HG03571 (cell line): ENCODE data around the gene GABBR1.

ENCODE experiments used
- ATAC-seq: cut with Tn5 transposase; IDR thresholded peaks from one replicate; pipeline ENCODE4 v1.9.1; 2021; ENCODE audit not compliant: unreplicated experiment

The GABBR1 gene

DNA sequence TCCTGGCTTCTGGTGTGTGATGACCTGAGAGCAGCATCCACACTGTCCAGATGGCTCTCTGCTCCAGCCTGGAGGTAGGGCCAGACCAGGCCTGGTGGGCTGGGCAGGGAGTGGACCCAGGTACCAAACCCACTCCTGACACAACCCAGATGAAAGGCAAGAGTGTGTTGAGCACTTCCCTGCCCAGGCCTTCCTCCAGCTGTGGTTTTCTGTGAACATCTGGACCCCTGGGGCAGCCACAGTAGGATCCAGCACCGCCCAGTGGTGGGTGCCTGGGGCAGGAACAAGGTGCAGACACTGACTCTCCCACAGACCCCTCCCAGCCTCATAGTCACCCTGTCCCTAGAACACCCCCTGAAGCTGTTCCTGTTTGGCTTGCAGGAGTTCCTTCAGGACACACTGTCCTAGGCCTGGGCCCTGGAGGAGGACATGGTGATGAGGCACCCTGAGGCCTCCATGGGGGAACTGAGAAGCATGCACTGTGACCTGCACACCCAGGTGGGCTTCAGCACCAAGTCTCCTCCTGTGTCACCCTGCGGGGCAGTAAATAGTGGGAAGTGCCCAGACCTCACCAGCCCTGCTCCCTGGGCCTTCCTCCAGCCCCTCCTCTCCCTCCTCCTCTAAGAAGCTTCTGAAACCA is 102.2 kb downstream of the GABBR1 start:
- no peak for ATAC-seq

DNA sequence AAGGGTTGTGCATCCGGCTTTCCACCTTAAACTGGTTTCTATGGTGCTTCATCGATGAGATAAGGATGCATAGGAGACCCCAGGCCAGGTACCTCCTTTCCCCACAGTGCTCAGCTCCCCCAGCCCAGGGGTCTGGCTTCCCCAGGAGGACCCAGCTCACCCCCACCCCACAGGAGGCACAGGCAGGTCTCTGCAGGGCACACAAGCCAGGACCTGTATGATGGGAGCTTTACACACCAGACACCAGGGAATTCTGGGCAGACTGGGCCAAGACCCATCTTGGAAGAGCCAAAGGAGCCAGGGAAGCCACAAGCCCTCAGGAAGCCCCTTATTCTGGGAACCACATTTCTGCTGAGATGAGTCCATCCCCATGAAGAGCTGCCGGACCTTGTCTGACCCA is 103.0 kb downstream of the GABBR1 start:
- no peak for ATAC-seq

DNA sequence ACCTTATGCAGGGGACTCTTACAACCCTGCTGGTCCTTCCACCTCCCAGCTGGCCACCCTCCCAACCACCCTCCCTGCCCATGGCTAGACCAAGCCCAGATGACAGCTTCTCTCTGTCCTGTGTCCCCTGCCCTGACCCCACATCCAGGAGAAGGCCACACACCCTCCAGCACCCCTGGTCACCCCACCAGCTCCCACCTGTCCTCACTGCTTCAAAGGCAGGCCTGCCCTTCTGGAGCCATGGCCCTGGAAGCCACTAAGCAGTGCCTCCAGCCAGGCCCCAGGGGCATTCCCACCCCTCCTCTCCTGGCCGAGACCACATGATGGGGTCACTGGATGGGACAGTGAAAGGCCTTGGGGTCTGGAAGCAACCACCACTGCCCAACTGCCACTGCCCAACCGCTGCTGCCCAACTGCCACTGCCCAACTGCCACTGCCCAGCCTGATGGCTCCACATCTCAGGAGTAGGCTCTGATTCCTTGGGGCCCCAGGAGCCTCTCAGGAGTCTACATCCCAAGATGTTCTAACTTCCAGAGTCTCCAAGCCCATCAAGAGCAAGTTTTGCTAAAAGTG is 103.9 kb downstream of the GABBR1 start:
- ATAC-seq: no peak

GRCh38 chr6:29528300-29528931 is 104.6 kb downstream of the GABBR1 start:
- no peak for ATAC-seq

- ATAC-seq: no peak
Measured at GRCh38 chr6:29527564-29527963, 105.4 kb downstream of the GABBR1 start.

GRCh38 chr6:29527126-29527525 is 105.9 kb downstream of the GABBR1 start:
- ATAC-seq: no peak

- no peak for ATAC-seq
Measured at GRCh38 chr6:29525311-29525639, 107.7 kb downstream of the GABBR1 start.

GRCh38 chr6:29524444-29525310 is 108.3 kb downstream of the GABBR1 start:
- ATAC-seq: no peak

DNA sequence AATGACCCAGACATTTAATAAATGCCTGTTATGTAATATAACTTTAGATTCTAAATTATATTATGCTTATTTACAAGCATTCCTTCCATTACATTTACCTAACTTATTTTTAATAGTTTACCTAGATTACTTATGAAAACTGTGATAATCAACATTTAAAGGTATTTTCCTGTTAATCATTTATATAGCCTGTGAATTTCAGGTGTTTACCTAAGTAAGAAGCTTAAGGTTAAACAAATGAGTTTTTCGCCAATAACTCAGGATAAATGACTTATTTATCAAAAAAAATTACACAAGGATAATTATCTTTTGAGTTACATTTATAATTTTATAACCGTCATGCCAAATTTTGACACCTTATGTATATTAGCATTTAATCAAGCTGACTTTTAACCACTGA is 108.9 kb downstream of the GABBR1 start:
- no peak for ATAC-seq

GRCh38 chr6:29522227-29522626 is 110.8 kb downstream of the GABBR1 start:
- ATAC-seq: no peak

DNA sequence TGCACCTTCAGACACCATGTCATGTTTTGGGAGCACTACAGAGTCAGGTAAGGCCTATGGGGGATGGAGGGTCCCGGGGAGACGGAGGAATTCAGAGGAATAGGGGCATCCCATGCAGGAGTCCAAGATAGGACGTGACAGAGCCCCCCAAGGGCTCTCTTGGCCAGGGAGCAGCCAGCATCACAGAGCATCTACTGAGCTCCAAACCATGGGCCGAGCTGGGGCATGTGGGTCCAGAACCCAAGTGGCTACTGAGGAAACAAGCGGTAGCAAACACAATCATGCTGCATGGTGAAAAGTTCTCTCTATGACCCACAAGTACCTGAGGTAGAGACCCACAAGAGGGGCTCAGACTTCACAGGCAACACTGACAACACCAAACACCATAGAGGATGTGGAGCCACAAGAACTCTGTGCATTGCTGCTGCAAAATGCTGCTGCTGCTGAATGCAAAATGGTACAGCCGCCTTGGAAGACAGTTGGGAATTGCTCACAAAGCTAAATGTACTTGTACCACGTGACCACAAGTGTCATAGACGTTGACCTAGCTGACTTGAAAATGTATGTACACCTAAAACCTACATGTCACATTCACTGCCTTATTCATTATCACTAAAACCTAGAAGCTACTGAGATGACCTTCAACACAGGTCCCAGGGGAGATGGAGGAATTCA is 111.8 kb downstream of the GABBR1 start:
- no peak for ATAC-seq

DNA sequence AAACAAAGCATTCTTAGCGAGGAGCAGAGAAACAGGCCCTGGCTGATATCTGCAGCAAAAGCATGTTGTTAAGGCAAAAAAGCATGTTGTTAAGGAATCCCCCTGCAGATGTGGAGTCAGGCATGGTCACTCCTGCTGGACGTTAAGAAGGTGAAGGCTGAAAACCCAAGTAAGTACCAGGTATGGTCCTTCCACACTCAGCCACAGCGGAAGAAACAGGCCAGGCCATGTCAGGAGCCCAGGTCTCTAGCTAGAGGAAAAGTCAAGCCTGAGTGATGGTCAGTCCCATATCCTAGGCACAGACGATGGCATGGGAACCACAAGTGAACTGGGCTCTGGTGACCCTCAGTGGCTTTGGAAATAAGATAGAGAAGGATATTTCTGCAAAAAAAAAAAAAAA is 112.8 kb downstream of the GABBR1 start:
- ATAC-seq: no peak

GRCh38 chr6:29519291-29520010 is 113.5 kb downstream of the GABBR1 start:
- no peak for ATAC-seq

DNA sequence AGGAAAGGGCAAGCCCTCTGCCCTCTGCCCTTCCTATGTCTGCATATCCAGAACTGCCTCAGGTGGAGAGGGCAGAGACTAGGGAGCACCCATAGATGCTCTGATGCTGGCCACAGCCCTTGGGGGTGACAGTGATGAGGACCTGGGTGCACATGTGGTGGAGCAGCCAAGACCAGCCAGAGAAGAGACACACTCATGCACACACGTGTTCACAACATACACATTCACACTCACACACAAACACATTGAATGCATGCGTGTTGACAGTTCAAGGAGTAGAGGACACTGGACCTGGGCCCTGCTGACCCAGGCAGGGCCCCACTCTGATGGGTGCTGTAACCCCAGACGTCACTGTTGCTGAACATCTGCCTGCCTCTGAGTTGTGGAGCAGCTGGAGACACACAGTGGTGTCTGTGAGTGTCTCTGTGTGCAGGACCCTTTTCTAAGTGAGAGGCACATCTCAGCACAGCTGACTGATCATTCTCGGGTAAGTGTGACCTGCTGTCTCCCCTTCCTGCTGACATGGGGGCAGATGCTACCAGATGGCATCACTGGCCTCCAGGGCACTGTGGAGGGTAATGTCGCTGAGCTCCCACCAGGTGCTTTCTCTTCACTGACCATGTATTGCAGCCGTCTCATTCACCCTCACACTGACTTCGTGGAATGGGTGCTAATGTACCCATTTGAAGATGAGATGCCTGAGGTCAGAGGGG is 115.1 kb downstream of the GABBR1 start:
- no peak for ATAC-seq

GRCh38 chr6:29517245-29517644 is 115.7 kb downstream of the GABBR1 start:
- no peak for ATAC-seq

DNA sequence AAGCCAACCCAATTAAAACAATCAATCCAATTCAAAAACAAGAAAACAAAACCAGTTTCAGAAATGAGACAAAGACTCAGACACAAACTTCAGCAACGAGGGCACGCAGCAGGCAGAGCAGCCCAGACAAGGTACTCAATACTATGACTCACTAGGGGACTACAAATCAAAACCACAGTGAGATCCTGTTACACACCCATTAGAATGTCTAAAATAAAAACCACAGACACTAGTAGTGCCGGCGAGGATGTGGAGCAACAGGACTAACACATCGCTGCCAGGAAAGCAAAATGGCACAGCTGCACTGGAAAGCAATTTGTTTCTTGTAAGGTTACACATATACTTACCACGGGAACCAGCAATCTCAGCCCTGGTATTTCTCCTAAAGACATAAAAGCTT is 116.9 kb downstream of the GABBR1 start:
- ATAC-seq: no peak

GRCh38 chr6:29510746-29511300 is 122.2 kb downstream of the GABBR1 start:
- ATAC-seq: no peak

- ATAC-seq: no peak
Measured at GRCh38 chr6:29510202-29510601, 122.8 kb downstream of the GABBR1 start.
